T-helper 1 cell treated with Interleukin-12 subunit alpha and Interleukin-12 subunit beta and Interleukin-4 antibody, amounts not matched to agents 30 ng/mL and 1 ng/mL, for 36 hours (primary cell): ENCODE measurements around the gene PLCG2. TPM values are rescaled to one million over a fixed set of nuclear protein-coding genes. Genes with fewer than 3 reads are reported as not detected.

Source experiments
- intact Hi-C: fragments of 100-400 bp; cut with micrococcal nuclease; formaldehyde crosslinking; loops from one replicate; pipeline ENCODE4 v1.15.1; 2024
- total RNA-seq: library from RNA; stranded (reverse); gene quantifications from 2 replicates; pipeline ENCODE4 v1.2.3, GENCODE V29; 2022

The PLCG2 gene
- total RNA-seq, 1 donor from 2014 or later: 13.3 TPM

GRCh38 chr16:81900456-81900855 lies 121.4 kb downstream of the PLCG2 start:
- intact Hi-C loops: no loop called here

GRCh38 chr16:81901484-81901883 lies 122.4 kb downstream of the PLCG2 start:
- intact Hi-C loops: no loop called here

- intact Hi-C loops: no loop called here
Measured at GRCh38 chr16:81902025-81902424, 122.9 kb downstream of the PLCG2 start.

GRCh38 chr16:81904320-81904719 lies 125.2 kb downstream of the PLCG2 start:
- intact Hi-C loops: no loop called here

GRCh38 chr16:81905277-81905676 lies 126.2 kb downstream of the PLCG2 start:
- intact Hi-C loops: no loop called here

- intact Hi-C loops: no loop called here
Measured at GRCh38 chr16:81907681-81908080, 128.6 kb downstream of the PLCG2 start.

GRCh38 chr16:81908466-81909262 lies 129.6 kb downstream of the PLCG2 start:
- intact Hi-C loops: no loop called here

GRCh38 chr16:81910366-81910885 lies 131.3 kb downstream of the PLCG2 start:
- intact Hi-C loops: no loop called here

- intact Hi-C loops: no loop called here
Measured at GRCh38 chr16:81912395-81912794, 133.3 kb downstream of the PLCG2 start.

- intact Hi-C loops: no loop called here
Measured at GRCh38 chr16:81913222-81913621, 134.1 kb downstream of the PLCG2 start.

GRCh38 chr16:81917375-81917774 lies 138.3 kb downstream of the PLCG2 start:
- intact Hi-C loops: no loop called here

GRCh38 chr16:81918927-81919326 lies 139.8 kb downstream of the PLCG2 start:
- intact Hi-C loops: no loop called here

- intact Hi-C loops: no loop called here
Measured at GRCh38 chr16:81920498-81920897, 141.4 kb downstream of the PLCG2 start.

- intact Hi-C loops: no loop called here
Measured at GRCh38 chr16:81921085-81921814, 142.2 kb downstream of the PLCG2 start.

GRCh38 chr16:81921843-81922584 lies 142.9 kb downstream of the PLCG2 start:
- intact Hi-C loops: no loop called here

- intact Hi-C loops: no loop called here
Measured at GRCh38 chr16:81923296-81923695, 144.2 kb downstream of the PLCG2 start.

- intact Hi-C loops: no loop called here
Measured at GRCh38 chr16:81925016-81925415, 145.9 kb downstream of the PLCG2 start.

- intact Hi-C loops: no loop called here
Measured at GRCh38 chr16:81926036-81926435, 146.9 kb downstream of the PLCG2 start.

- intact Hi-C loops: no loop called here
Measured at GRCh38 chr16:81927561-81928185, 148.6 kb downstream of the PLCG2 start.

- intact Hi-C loops: no loop called here
Measured at GRCh38 chr16:81928271-81928918, 149.3 kb downstream of the PLCG2 start.

- intact Hi-C loops: no loop called here
Measured at GRCh38 chr16:81928975-81929374, 149.9 kb downstream of the PLCG2 start.
